HK-2 (cell line): ENCODE data around the gene GCH1.

Source experiments
- DNase-seq: peaks from one replicate; pipeline ENCODE4 v3.0.0-alpha.2; 2018; ENCODE audit not compliant: unreplicated experiment

Gene GCH1

DNA sequence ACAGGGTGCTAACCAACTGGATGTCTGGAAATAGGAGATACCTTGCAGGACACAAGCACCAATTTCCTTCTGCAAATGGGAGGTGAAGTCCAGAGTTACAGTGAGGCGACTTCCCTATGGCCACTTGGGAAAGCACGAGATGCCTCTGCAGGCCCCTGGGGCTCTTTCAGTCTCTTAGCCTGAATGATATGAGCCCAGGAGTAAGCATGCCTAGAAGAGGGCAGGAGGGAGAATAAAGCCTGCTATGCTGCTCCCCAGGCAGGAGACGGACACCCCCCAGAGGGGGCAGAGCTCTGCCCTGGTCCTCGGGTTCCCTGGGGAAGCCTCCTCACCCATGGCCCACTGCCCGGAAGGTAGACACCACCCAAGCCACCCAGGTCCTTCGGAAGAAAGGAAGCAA, 105.1 kb downstream of the GCH1 start:
- no peak for DNase-seq

DNA sequence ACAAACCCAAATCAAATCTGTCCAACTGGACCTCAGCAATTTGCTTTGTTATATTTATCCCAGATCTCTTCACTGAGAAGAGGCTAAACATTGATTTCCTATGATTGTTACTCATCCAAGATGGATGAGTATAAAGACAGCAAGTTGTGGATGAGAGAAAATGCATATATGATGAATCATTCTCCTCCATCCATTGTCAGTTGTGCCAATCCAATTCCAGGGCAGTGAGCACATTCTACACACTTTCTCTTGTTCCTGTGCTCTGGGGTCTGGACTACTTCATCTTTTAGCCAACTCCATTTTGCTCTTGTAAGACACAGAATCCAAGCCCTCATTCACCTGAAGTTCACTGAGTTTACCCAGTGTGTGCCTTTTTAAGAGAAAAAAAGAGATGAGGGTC, 105.7 kb downstream of the GCH1 start:
- DNase-seq: peak; percentile 14

DNA sequence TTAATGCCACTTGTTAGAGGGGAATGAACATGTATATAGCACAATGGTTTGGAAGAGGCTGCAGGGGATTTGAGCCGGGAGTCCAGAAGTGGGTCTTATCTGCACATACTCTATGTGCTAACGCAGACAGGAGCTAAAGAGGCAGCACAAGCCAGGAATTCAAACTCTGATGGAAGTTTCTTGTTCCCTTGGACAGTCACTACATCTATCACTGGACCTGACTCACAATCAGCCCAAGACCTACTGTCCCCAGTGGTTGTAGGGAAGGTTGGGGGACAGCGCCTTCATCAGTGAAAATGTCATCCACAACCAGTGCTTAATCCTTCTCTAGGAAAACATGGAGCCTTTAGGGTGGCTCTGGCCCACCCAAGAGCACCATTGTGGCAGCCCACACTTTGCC, 107.8 kb downstream of the GCH1 start:
- DNase-seq: no peak

DNA sequence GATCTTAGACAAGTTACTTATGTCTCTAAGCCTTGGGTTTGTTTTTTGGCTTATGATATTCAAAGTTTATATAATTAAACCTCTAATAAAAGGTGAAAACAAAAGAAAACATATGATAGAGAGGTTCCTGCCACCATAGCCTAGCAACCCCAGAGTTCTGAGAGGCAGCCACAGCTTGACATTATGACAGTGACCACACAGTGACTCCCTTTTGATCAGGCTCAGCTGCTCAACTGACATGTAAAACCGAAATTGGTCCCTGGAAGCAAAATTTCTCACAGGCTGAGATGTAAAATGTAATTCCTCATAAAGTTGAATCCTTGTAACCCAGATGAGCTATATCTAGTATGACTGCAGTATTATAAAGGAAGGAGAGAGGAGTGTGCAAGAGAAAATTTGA, 108.5 kb downstream of the GCH1 start:
- no peak for DNase-seq

DNA sequence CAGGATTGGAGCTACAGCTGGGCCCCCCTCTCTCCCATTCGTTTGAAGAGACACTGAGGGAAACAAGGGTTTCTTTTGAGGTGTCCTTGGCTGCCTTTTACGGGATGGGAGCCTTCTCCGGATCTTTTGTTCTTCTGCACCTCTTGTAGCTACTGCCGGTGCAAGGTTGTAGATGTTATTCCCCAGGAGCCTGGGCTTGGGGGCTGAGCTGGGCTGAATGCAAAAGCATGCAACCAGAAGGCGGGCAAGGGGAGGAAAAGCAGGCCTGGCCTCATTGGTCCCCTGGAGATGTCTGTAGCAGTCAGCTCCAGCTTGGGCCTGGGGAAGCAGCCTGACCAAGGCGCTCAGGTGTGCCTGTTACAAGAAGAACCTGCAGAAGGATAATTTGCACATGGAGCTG, 110.3 kb downstream of the GCH1 start:
- no peak for DNase-seq
